ENCODE data around the gene AMBP. TPM values are rescaled to one million over a fixed set of nuclear protein-coding genes. Genes with fewer than 3 reads are reported as not detected.
"Not testable (repeated sequence)": the region's sequence is repeated elsewhere in the genome, so short reads cannot be mapped to it uniquely, and the experiment has no call there.

The AMBP gene
- total RNA-seq, 5 donors from 2014 or later (not counting 1 experiment from before 2014, with no cell fraction given), result 2.2 to 3.3 (median 3.0) TPM; not detected in 2

DNA sequence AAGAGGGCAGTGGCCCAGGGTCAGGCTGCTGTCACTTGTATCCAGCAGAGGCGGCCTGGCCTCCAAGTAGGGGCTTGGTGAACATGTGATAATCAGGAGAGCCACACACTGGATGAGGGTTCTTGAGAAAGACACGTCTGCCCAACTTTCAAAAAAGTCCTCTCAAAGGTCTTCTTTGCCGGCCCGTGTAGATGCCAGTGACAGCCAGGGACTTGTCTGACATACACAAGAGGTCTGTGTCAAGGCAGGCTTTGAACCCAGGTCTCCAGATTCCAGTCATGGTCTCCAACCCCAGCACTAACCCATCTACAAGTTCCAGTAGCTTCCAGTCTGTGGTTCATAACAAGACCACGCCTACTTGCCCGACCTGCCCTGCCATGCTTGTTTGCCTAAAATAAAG, 7.9 kb upstream of the AMBP start:
- ATAC-seq (replicated peaks in 1 of 4), result no peak
- H3K36me3 Mint-ChIP-seq, result no peaks in the 10 kb centered on the region
- no peak overlapping the region for H3K4me3 Mint-ChIP-seq
- H3K4me1 Mint-ChIP-seq, result peaks cover 0 to 2% (median 0%) of the 10 kb centered on the region in 3 donors
- peaks cover 0 to 4% of the 10 kb centered on the region in 2 experiments for H3K4me1 ChIP-seq (ENCODE audit: control insufficient read depth in 1 of 2, extremely low read depth in 1 of 2, insufficient read depth in 2 of 2, low read length in 2 of 2)
- no peak for DNase-seq
- ChIA-PET POLR2A (no interaction called here), CTCF (no interaction called here)
- H3K27ac Mint-ChIP-seq, result no peak overlapping the region
- peaks cover 0 to 16% of the 10 kb centered on the region in 2 experiments for H3K27me3 ChIP-seq (replicated peaks in 1 of 2; ENCODE audit: control insufficient read depth in 2 of 2, extremely low read depth in 1 of 2, insufficient read depth in 2 of 2, low read length in 1 of 2)
- no peaks in the 10 kb centered on the region for H3K9me3 ChIP-seq
- H3K9me3 Mint-ChIP-seq, result no peaks in the 10 kb centered on the region
- H3K27me3 Mint-ChIP-seq, result peaks cover 11% of the 10 kb centered on the region in 2 donors
- no peak overlapping the region for H3K27ac ChIP-seq (ENCODE audit: low read length)
- 80% methylated on average over 4 of the region's 6 CpGs for WGBS (ENCODE audit: insufficient coverage)
- H3K36me3 ChIP-seq (ENCODE audit: control insufficient read depth in 2 of 2, extremely low read depth in 1 of 2, insufficient read depth in 1 of 2, low read length in 1 of 2), result no peaks in the 10 kb centered on the region
- H3K4me3 ChIP-seq (ENCODE audit: control insufficient read depth in 1 of 2, extremely low read depth in 1 of 2, low read length in 1 of 2), result no peak overlapping the region

DNA sequence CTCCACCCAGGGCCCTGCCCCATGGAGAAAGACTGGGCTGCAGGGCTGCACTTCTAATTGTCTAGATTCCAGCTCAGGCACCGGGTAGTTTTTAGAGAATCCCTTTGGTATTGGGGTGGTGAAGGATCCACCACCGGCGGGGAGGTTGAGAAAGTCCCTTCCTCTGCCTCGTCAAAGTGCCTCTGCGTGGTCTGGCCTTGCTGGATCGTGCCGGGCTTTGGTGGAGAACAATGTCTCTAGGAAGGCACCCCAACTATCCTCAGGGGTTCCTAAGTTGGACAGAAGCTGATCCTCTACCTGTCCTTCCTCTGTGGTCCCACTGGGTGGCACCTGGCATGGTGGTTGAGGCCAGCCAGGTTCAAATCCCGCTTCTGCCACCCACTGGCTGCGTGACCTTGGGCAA, 7.3 kb upstream of the AMBP start:
- H3K27ac ChIP-seq (ENCODE audit: low read length), result no peak overlapping the region
- H3K27me3 ChIP-seq (replicated peaks in 1 of 2; ENCODE audit: control insufficient read depth in 2 of 2, extremely low read depth in 1 of 2, insufficient read depth in 2 of 2, low read length in 1 of 2), result peaks cover 0 to 16% of the 10 kb centered on the region in 2 experiments
- Mint-ChIP-seq H3K9me3 (no peaks in the 10 kb centered on the region), H3K4me3 (no peak overlapping the region), H3K27ac (no peak overlapping the region), H3K4me1 (peaks cover 0 to 2% (median 0%) of the 10 kb centered on the region in 3 donors), H3K36me3 (no peaks in the 10 kb centered on the region), H3K27me3 (peaks cover 8% of the 10 kb centered on the region in 2 donors)
- H3K9me3 ChIP-seq, result no peaks in the 10 kb centered on the region
- ATAC-seq (replicated peaks in 1 of 4) (no peak), DNase-seq (no peak)
- ChIA-PET CTCF (no interaction called here), POLR2A (no interaction called here)
- no peak overlapping the region for H3K4me3 ChIP-seq (ENCODE audit: control insufficient read depth in 1 of 2, extremely low read depth in 1 of 2, low read length in 1 of 2)
- WGBS (ENCODE audit: insufficient coverage), result 86% methylated on average over 7 of the region's 9 CpGs
- no peaks in the 10 kb centered on the region for H3K36me3 ChIP-seq (ENCODE audit: control insufficient read depth in 2 of 2, extremely low read depth in 1 of 2, insufficient read depth in 1 of 2, low read length in 1 of 2)
- peaks cover 0 to 4% of the 10 kb centered on the region in 2 experiments for H3K4me1 ChIP-seq (ENCODE audit: control insufficient read depth in 1 of 2, extremely low read depth in 1 of 2, insufficient read depth in 2 of 2, low read length in 2 of 2)

DNA sequence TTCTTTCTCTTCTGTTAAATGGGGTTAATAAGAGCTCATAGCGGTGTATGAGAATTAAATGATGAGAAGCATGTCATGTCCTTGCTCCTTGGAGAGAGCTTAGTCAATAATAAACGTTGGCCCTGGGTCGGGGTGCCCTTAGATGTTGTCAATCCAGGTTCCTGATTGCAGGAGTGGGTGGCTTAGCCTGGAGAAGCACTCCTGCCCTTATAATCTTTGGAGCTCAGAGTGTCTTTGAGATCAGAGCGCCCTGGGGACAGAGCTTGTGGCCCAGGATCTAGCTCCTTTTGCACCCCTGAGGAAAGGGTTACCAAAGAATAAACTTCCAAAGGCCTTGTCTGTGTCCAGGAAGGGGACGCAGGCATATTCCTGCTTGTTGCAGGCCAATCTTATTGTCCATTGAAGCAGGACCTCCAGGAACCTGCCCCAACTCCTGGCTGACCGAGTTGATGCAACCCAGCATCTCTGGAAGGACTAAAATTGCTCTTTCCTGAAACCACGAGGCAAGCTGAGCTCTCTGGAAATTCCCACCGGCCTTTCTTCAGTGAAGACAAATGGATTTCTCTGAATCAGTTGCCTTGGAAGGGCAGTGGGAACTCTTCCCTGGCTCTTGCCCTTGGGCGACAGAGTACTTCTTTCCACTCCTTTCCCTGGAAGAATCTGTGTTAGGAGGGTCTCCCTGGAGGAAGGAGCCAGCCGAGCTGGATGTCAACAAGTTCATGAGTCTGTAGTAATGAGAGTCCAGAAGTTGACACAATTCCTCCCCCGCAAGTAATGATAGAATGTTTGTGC, 6.4 kb upstream of the AMBP start:
- Mint-ChIP-seq H3K4me1 (peaks cover 0 to 2% (median 0%) of the 10 kb centered on the region in 3 donors), H3K27me3 (peaks cover 4 to 5% of the 10 kb centered on the region in 2 donors), H3K9me3 (no peaks in the 10 kb centered on the region), H3K27ac (no peak overlapping the region), H3K36me3 (no peaks in the 10 kb centered on the region), H3K4me3 (no peak overlapping the region)
- H3K4me1 ChIP-seq (ENCODE audit: control insufficient read depth in 1 of 2, extremely low read depth in 1 of 2, insufficient read depth in 2 of 2, low read length in 2 of 2), result peaks cover 0 to 4% of the 10 kb centered on the region in 2 experiments
- CTCF ChIA-PET, result interaction anchor here (0.9 to 2.2 kb wide), 4 partner anchors 25 to 224 kb away, joined by 3 to 7 read pairs (median 4); no protein-coding TSS in a partner anchor
- DNase-seq (peak in 1 of 35 experiments; percentile 12), ATAC-seq (replicated peaks in 1 of 4) (no peak)
- POLR2A ChIA-PET, result no interaction called here
- H3K36me3 ChIP-seq (ENCODE audit: control insufficient read depth in 2 of 2, extremely low read depth in 1 of 2, insufficient read depth in 1 of 2, low read length in 1 of 2), result no peaks in the 10 kb centered on the region
- H3K9me3 ChIP-seq, result no peaks in the 10 kb centered on the region
- no peak overlapping the region for H3K4me3 ChIP-seq (ENCODE audit: control insufficient read depth in 1 of 2, extremely low read depth in 1 of 2, low read length in 1 of 2)
- H3K27ac ChIP-seq (ENCODE audit: low read length), result no peak overlapping the region
- H3K27me3 ChIP-seq (replicated peaks in 1 of 2; ENCODE audit: control insufficient read depth in 2 of 2, extremely low read depth in 1 of 2, insufficient read depth in 2 of 2, low read length in 1 of 2), result peaks cover 0 to 16% of the 10 kb centered on the region in 2 experiments
- WGBS (ENCODE audit: insufficient coverage), result 66% methylated on average over 4 of the region's 11 CpGs

DNA sequence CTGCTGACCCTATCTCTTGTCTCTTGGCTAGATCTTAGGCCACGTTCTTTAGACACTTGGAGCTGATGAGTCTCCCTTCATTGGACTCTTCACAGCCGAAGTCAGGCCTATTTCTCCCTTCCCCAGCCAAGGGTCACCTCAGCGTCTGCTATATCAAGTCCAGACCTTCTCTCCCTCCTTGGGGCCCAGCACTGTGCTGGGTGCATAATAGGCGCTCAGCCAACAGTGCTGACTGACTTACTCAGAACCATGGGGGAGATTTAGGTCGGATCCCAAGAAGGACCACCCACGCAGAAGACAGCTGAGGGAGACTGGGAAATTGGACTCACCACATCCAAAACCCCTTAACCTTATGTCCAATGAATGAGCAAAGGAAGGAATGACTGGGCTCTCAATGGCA, 5.6 kb upstream of the AMBP start:
- DNase-seq (no peak), ATAC-seq (replicated peaks in 1 of 4) (no peak)
- Histone ChIP-seq H3K36me3 (ENCODE audit: control insufficient read depth in 2 of 2, extremely low read depth in 1 of 2, insufficient read depth in 1 of 2, low read length in 1 of 2) (no peaks in the 10 kb centered on the region), H3K9me3 (no peaks in the 10 kb centered on the region), H3K27ac (ENCODE audit: low read length) (no peak overlapping the region), H3K27me3 (replicated peaks in 1 of 2; ENCODE audit: control insufficient read depth in 2 of 2, extremely low read depth in 1 of 2, insufficient read depth in 2 of 2, low read length in 1 of 2) (peaks cover 0 to 17% of the 10 kb centered on the region in 2 experiments), H3K4me1 (ENCODE audit: control insufficient read depth in 1 of 2, extremely low read depth in 1 of 2, insufficient read depth in 2 of 2, low read length in 2 of 2) (peaks cover 0 to 4% of the 10 kb centered on the region in 2 experiments), H3K4me3 (ENCODE audit: control insufficient read depth in 1 of 2, extremely low read depth in 1 of 2, low read length in 1 of 2) (no peak overlapping the region)
- H3K36me3 Mint-ChIP-seq, result no peaks in the 10 kb centered on the region
- H3K9me3 Mint-ChIP-seq, result no peaks in the 10 kb centered on the region
- peaks cover 3% of the 10 kb centered on the region in 2 donors for H3K27me3 Mint-ChIP-seq
- H3K4me3 Mint-ChIP-seq, result no peak overlapping the region
- H3K4me1 Mint-ChIP-seq, result peaks cover 0 to 2% (median 0%) of the 10 kb centered on the region in 3 donors
- no peak overlapping the region for H3K27ac Mint-ChIP-seq
- 50% methylated on average over 1 of the region's 6 CpGs for WGBS (ENCODE audit: insufficient coverage)
- ChIA-PET CTCF (interaction anchor here (0.6 to 2.2 kb wide), 8 partner anchors 11 to 548 kb away, joined by 3 to 8 read pairs (median 3); no protein-coding TSS in a partner anchor), POLR2A (no interaction called here)

DNA sequence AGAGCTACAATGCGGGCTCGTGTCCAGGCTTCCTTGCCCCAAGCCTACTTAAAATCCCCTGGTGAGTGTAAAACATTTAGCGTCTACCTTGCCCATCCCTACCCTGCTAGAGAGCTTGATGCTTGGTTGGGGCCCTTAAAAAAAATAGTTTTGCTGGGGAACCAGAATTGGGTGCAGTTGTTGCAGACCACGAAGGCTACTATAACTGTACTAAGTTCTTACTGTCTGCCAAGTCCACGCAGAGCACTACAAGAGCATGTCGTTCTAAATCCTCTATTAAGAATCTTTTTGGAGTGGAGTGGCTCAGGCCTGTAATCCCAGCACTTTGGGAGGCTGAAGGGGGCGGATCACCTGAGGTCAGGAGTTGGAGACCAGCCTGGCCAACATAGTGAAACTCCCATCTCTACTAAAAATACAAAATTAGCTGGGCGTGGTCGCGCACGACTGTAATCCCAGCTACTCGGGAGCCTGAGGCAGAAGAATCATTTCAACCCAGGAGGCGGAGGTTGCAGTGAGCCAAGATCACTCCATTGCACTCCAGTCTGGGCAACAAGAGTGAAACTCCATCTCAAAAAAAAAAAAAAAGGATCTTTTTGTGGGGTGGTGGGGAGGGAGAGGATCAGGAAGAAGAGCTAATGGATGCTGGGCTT, 4.8 kb upstream of the AMBP start:
- H3K36me3 ChIP-seq (ENCODE audit: control insufficient read depth in 2 of 2, extremely low read depth in 1 of 2, insufficient read depth in 1 of 2, low read length in 1 of 2); H3K4me1 ChIP-seq (ENCODE audit: control insufficient read depth in 1 of 2, extremely low read depth in 1 of 2, insufficient read depth in 2 of 2, low read length in 2 of 2); DNase-seq; ATAC-seq (replicated peaks in 1 of 4); H3K36me3 Mint-ChIP-seq; H3K27me3 Mint-ChIP-seq; H3K4me3 ChIP-seq (ENCODE audit: control insufficient read depth in 1 of 2, extremely low read depth in 1 of 2, low read length in 1 of 2); H3K27ac Mint-ChIP-seq; H3K4me3 Mint-ChIP-seq; POLR2A ChIA-PET; H3K9me3 Mint-ChIP-seq; H3K27ac ChIP-seq (ENCODE audit: low read length); H3K4me1 Mint-ChIP-seq; H3K9me3 ChIP-seq: not testable (repeated sequence)
- CTCF ChIA-PET, result interaction anchor here (0.5 to 2.2 kb wide), 11 partner anchors 8 to 1704 kb away, joined by 3 to 8 read pairs (median 3); no protein-coding TSS in a partner anchor
- 83% methylated on average over 2 of the region's 13 CpGs for WGBS (ENCODE audit: insufficient coverage)
- H3K27me3 ChIP-seq (replicated peaks in 1 of 2; ENCODE audit: control insufficient read depth in 2 of 2, extremely low read depth in 1 of 2, insufficient read depth in 2 of 2, low read length in 1 of 2), result peaks cover 0 to 19% of the 10 kb centered on the region in 2 experiments

DNA sequence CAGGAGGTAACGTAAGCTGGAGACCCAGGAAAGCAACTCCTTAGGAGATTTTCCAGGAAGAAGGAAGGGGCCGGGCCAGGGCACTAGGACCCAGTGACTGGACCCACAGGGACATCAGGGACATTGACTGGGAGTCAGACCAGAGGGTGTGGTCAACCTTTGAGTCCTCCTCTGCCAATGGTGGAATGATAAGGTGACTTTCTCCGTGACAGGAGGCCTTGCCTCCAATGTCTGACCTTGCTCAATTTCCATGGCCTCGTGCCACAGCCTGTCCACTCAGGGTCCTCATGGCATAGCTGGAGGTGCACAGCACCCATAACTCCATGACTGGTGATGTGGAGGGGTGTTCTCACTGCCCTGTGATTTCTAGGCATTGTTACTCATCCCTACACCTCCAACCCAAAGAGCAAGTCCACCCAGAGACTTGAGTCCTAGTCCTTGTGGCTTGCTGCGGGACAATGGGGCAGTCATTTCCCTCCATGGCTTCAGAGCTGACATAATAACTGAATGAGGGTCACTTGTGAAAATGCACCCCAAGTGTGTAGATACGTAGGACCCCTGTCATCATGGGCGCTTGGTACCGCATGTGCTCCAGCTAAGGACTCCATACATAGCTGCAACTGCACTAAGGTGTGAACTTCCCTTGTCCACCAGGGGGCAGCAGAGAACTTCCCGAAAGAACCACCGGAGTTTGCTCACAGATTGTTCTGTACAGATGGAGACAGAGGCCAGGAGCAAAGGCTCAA, 4.1 kb upstream of the AMBP start:
- no peak overlapping the region for H3K4me3 ChIP-seq (ENCODE audit: control insufficient read depth in 1 of 2, extremely low read depth in 1 of 2, low read length in 1 of 2)
- H3K9me3 ChIP-seq, result no peaks in the 10 kb centered on the region
- peaks cover 0 to 4% of the 10 kb centered on the region in 2 experiments for H3K4me1 ChIP-seq (ENCODE audit: control insufficient read depth in 1 of 2, extremely low read depth in 1 of 2, insufficient read depth in 2 of 2, low read length in 2 of 2)
- Mint-ChIP-seq H3K27ac (no peak overlapping the region), H3K4me1 (peaks cover 0 to 2% (median 0%) of the 10 kb centered on the region in 3 donors), H3K27me3 (peaks cover 2 to 4% of the 10 kb centered on the region in 2 donors), H3K4me3 (no peak overlapping the region), H3K9me3 (no peaks in the 10 kb centered on the region), H3K36me3 (no peaks in the 10 kb centered on the region)
- peak; percentile 58 to 78 (median 62) for ATAC-seq (replicated peaks in 1 of 4)
- WGBS (ENCODE audit: insufficient coverage), result 42% methylated on average over 5 of the region's 10 CpGs
- no peaks in the 10 kb centered on the region for H3K36me3 ChIP-seq (ENCODE audit: control insufficient read depth in 2 of 2, extremely low read depth in 1 of 2, insufficient read depth in 1 of 2, low read length in 1 of 2)
- ChIA-PET POLR2A (no interaction called here), CTCF (interaction anchor here (0.5 to 2.2 kb wide), 7 partner anchors 9 to 1704 kb away, joined by 3 to 8 read pairs (median 3); no protein-coding TSS in a partner anchor)
- H3K27ac ChIP-seq (ENCODE audit: low read length), result no peak overlapping the region
- peaks cover 0 to 26% of the 10 kb centered on the region in 2 experiments for H3K27me3 ChIP-seq (replicated peaks in 1 of 2; ENCODE audit: control insufficient read depth in 2 of 2, extremely low read depth in 1 of 2, insufficient read depth in 2 of 2, low read length in 1 of 2)
- DNase-seq, result peak; percentile 26 to 84 (median 67)

Data from T-cell (primary cell).